HG02870 (cell line): ENCODE data around the gene TMEM60.
"Not testable (repeated sequence)": the region's sequence is repeated elsewhere in the genome, so short reads cannot be mapped to it uniquely, and the experiment has no call there.

Experiments
- ATAC-seq: cut with Tn5 transposase; IDR thresholded peaks from one replicate; pipeline ENCODE4 v1.9.1; 2021; ENCODE audit warnings: mild to moderate bottlenecking, moderate library complexity; ENCODE audit not compliant: unreplicated experiment

Gene TMEM60, protein sequence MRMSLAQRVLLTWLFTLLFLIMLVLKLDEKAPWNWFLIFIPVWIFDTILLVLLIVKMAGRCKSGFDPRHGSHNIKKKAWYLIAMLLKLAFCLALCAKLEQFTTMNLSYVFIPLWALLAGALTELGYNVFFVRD

GRCh38 chr7:77798394-77799077, at the start of gene TMEM60, which contains the start of gene PHTF2:
Gene TMEM60, minus strand, starts transcription at chr7:77798434. Its CDS starts 4,061 bp downstream, at chr7:77794373.
Gene PHTF2, plus strand, starts transcription at chr7:77798773.
- peak; percentile 91 for ATAC-seq

DNA sequence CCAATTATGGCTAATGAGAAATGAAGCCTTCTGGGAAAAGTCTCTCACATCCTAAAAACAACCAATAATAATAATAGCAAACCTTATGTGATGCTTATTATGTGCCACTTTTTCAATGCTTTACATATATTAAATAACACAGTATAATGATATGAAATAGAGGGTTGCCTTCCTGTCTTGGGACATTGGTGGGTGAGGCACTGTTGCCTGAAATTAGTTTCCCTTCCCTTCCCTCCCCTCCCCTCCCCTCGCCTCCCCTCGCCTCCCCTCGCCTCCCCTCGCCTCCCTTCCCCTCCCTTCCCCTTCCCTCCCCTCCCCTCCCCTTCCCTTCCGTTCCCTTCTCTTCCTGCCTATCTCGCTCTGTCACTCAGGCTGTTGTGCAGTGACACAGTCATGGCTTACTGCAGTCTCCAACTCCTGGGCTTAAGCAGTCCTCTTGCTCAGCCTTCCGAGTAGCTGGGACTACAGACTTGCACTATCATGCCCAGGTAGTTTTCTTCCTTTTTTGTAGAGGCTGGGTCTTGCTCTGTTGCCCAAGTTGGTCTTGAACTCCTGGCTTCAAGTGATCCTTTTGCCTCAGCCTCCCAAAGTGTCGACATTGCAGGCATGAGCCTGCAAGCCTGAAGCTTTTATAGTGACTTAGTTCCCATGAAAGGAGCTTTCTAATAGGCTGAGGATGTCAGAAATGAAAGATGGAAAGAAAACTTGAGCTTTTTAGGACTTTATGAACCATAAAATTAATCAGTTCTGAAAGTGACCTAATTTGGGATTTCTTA, 48.3 kb upstream of the TMEM60 start:
- ATAC-seq = no peak

DNA sequence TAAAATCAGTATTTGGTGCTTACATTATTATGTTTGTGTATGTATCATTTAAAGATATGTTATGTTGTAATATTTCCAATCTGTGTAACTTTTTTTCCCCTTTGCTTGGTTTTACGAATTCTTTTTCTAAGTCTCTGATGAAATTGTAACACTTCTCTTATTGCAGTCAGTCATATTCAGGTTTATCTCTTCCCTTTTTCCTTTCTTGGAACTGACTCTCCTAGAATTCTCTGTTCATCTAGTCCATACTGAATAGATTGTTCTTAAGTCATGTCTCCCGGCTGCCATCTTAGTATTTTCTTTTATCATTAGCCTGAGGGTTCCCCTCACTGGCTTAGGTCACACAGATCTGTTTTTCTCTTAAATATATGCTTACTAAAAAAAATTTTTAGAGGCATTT, 45.0 kb upstream of the TMEM60 start:
- no peak for ATAC-seq

DNA sequence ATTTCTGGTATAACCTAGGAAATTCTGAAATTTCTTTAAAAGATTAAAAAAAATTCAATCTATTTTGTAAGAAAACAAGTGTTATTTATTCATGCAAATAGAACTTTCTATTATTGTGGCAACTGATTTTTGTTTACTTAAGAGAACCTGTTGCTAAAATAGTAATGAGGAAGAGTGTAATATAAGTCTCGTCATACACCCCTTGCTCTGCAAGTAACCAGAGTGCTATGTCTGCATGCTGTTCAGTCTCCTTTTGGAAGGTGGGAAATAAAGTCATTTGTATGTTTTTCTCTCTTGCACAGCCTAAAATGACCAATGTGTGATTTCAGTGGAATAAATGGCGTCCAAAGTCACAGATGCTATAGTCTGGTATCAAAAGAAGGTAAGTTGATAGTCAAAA, 41.7 kb upstream of the TMEM60 start:
- no peak for ATAC-seq

- no peak for ATAC-seq
Measured at GRCh38 chr7:77838929-77839491, 40.8 kb upstream of the TMEM60 start.

GRCh38 chr7:77837966-77838365, 39.7 kb upstream of the TMEM60 start:
- no peak for ATAC-seq

DNA sequence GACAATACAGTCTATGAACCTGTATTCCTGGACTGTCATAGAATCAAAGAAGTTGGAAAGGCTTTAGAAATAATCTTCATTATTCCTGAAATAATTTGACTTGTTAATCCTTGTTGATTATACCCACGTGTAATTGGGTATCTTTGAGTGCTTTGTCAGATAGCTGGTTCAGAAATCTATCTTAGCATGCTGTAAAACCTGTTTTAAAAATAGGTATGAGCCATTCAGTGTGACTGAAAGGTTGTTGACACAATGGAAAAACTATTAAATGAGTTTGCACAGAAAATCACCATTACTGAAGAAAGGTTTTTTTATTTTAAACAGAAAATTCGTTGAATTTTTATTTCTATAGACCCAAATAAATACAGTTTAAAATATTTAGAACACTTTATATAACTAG, 39.0 kb upstream of the TMEM60 start:
- no peak for ATAC-seq

DNA sequence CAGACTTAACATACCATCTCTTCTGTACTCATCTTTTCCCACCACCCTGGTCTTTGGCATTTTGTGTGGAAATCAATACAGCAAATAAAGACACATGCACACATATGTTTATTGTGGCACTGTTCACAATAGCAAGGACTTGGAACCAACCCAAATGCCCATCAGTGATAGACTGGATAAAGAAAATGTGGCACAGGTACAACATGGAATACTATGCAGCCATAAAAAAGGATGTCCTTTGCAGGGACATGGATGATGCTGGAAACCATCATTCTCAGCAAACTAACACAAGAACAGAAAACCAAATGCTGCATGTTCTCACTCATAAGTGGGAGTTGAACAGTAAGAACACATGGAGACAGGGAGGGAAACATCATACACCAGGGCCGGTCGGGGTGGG, 38.2 kb upstream of the TMEM60 start:
- ATAC-seq = not testable (repeated sequence)

- no peak for ATAC-seq
Measured at GRCh38 chr7:77833136-77833535, 34.9 kb upstream of the TMEM60 start.

GRCh38 chr7:77831953-77832352, 33.7 kb upstream of the TMEM60 start:
- ATAC-seq = no peak

GRCh38 chr7:77831481-77831880, 33.2 kb upstream of the TMEM60 start:
- no peak for ATAC-seq

DNA sequence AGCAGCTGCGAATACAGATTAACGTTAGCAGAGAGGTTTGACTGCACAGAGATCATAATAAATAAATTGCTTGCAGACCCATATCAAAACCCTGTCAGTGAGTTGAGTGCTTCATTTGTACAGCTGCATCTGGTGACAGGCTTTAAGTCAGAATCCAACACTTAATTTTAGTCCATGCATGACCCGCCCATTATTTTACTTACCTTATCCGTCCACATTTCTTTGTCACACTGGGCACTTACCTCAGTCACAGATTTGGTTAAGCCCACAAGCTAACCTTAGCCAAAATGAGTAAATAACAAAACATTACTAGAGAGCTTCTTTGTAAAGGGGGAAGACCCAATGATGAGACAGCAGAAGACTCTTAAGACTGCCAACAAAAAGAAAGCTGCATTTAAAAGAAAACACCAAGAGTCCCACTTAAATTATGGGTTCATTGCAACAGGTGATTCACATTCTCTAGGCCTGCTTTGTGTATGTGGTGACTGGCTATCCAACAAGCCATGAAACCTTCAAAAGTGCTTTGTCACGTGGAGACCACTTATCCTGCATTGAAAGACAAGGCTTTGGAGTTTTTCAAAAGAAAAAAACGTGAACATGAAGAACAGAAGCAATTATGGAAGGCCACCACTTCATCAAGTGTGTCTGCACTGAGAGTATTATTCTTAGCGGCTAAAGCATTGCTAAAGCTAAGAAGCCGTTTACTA, 32.6 kb upstream of the TMEM60 start:
- ATAC-seq = no peak

- no peak for ATAC-seq
Measured at GRCh38 chr7:77827999-77828398, 29.8 kb upstream of the TMEM60 start.

- ATAC-seq = no peak
Measured at GRCh38 chr7:77826300-77826699, 28.1 kb upstream of the TMEM60 start.

GRCh38 chr7:77825131-77825530, 26.9 kb upstream of the TMEM60 start:
- ATAC-seq = no peak

- no peak for ATAC-seq
Measured at GRCh38 chr7:77824636-77825035, 26.4 kb upstream of the TMEM60 start.

DNA sequence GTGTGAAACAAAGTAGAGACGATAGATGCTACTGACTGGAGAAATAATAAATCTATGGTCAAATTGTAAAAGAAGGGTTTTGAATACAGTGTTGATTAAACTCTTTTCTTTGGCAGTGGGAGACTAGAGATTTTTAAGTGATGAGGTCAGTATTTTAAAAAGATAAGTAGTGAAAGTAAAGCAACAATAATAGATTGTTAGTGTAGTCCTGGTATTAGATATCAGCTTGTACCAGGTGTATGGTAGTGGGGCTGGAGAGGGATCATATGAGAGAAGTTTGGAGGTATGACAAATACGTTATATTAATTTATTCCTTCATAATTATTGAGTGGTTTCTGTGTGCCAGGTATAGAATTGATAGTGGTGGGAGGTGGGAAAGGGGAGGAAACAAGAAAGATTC, 25.6 kb upstream of the TMEM60 start:
- ATAC-seq = no peak

DNA sequence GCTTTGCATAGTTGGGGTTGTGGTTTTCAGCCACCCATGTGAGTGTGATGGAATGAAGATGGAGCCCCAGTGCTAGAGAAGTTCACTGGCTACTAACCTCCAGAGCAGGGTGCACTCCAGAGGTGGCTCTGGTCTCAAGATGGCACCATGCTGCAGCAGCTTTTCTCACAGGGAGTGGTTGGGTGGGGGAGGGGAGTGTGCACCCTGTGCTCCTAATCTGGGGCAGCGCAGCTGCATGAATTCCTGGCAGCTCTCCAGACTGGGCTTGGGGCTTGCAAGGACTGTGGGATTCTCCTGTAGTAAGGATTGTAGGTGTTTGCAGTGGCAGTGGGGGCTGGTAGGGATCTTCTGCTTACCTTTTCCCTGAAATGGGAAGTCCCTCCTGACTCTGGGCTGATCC, 24.0 kb upstream of the TMEM60 start:
- ATAC-seq = no peak

- no peak for ATAC-seq
Measured at GRCh38 chr7:77820967-77821366, 22.7 kb upstream of the TMEM60 start.

DNA sequence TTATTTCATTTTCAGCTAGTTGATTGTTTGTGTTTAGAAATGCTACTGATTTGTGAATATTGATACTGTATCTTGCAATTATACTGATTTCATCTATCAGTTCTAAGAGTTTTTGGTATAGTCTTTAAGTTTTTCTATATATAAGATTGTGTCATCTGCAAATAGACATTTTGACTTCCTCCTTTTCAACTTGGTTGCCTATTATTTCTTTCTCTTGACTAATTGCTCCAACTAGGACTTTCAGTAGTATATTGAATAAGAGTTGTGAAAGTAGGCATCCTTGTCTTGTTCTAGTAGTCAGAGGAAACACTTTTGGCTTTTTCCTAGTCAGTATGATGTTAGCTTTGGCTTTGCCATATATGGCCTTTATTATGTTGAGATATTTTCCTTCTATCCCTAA, 20.8 kb upstream of the TMEM60 start:
- no peak for ATAC-seq

DNA sequence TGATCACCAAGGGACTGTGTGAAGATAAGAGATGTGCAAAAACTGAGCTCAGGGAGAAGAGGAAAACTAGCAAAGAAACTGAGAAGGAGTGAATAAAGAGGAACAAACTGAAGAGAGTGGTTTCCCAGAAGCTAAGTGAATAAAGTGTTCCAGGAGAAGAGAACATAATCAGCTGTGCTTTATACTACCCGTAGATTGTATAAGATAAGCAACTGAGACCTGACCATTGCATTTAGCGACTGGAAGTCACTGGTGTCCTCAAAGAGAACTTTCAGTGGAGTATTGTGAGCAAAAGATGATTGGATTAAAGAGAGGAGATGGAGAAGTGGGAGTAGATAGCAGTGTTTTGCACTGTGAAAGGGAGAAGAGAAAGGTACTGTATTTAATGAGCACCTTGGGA, 14.9 kb upstream of the TMEM60 start:
- ATAC-seq = no peak
